IPS-20b (cell line): ENCODE data around the gene UNC79.

Experiments
- H3K27ac ChIP-seq: one replicate; pipeline ENCODE4 v1.5.1; 2013; ENCODE audit warnings: low read length
- H3K27me3 ChIP-seq: 2 replicates; pipeline ENCODE4 v1.6.1; 2013; ENCODE audit warnings: mild to moderate bottlenecking, low read length, inconsistent platforms; ENCODE audit not compliant: insufficient read depth
- H3K36me3 ChIP-seq: 2 replicates; pipeline ENCODE4 v1.6.1; 2013; ENCODE audit warnings: low read depth, mild to moderate bottlenecking, inconsistent platforms, low read length, moderate library complexity; ENCODE audit not compliant: insufficient read depth
- H3K4me1 ChIP-seq: 2 replicates; pipeline ENCODE4 v1.6.1; 2013; ENCODE audit warnings: mild to moderate bottlenecking, control low read depth, inconsistent platforms, low read length, moderate library complexity; ENCODE audit not compliant: insufficient read depth
- H3K4me3 ChIP-seq: 2 replicates; pipeline ENCODE4 v1.5.1; 2013; ENCODE audit warnings: mild to moderate bottlenecking, low read length, inconsistent platforms
- H3K9ac ChIP-seq: 2 replicates; pipeline ENCODE4 v1.6.1; 2013; ENCODE audit warnings: low read depth, mild to moderate bottlenecking, inconsistent platforms, low read length, moderate library complexity
- H3K9me3 ChIP-seq: 2 replicates; pipeline ENCODE4 v1.6.1; 2013; ENCODE audit warnings: mild to moderate bottlenecking, low read depth, low read length, inconsistent platforms; ENCODE audit not compliant: insufficient read depth

The UNC79 gene

DNA sequence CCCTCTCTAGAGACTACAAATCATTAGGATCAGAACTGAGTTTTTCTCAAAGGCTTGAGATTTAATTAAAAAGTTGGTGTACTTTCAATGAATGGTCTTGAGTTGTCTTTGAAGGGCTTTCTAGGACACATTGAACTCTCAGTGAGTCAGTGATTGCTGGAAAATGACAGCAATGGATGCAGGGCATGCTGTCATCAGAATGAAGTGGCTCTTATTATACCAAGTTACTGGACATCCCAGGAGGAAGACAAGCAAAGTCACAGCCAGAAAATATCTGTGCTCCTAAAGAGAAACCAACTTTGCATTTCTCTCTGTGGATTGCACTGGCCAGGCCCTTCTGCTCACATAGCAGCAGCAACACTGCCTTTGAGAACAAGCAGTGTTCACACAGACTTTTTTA is 244.9 kb downstream of the UNC79 start:
- Histone ChIP-seq H3K27me3 (no peaks in the 10 kb centered on the region), H3K4me3 (no peak overlapping the region), H3K27ac (no peak overlapping the region), H3K4me1 (peaks cover 4% of the 10 kb centered on the region; the same call in 1 of the 2 replicates), H3K9ac (no peak overlapping the region), H3K36me3 (no peaks in the 10 kb centered on the region), H3K9me3 (no peaks in the 10 kb centered on the region)

- no peak overlapping the region for H3K9ac ChIP-seq
- no peak overlapping the region for H3K27ac ChIP-seq
- H3K4me3 ChIP-seq = no peak overlapping the region
- no peaks in the 10 kb centered on the region for H3K36me3 ChIP-seq
- H3K27me3 ChIP-seq = no peaks in the 10 kb centered on the region
- peaks cover 4% of the 10 kb centered on the region; the same call in 1 of the 2 replicates for H3K4me1 ChIP-seq
- no peaks in the 10 kb centered on the region for H3K9me3 ChIP-seq
Observed at GRCh38 chr14:93676416-93676958, 245.7 kb downstream of the UNC79 start.

- no peak overlapping the region for H3K4me3 ChIP-seq
- H3K36me3 ChIP-seq = no peaks in the 10 kb centered on the region
- H3K9me3 ChIP-seq = no peaks in the 10 kb centered on the region
- H3K4me1 ChIP-seq = peaks cover 25% of the 10 kb centered on the region
- no peak overlapping the region for H3K9ac ChIP-seq
- no peak overlapping the region for H3K27ac ChIP-seq
- no peaks in the 10 kb centered on the region for H3K27me3 ChIP-seq
Observed at GRCh38 chr14:93682459-93682858, 251.7 kb downstream of the UNC79 start.

- Histone ChIP-seq H3K9me3 (no peaks in the 10 kb centered on the region), H3K4me1 (peaks cover 32% of the 10 kb centered on the region), H3K36me3 (no peaks in the 10 kb centered on the region), H3K9ac (no peak overlapping the region), H3K27ac (no peak overlapping the region), H3K4me3 (no peak overlapping the region), H3K27me3 (no peaks in the 10 kb centered on the region)
Observed at GRCh38 chr14:93683226-93683625, 252.5 kb downstream of the UNC79 start.

DNA sequence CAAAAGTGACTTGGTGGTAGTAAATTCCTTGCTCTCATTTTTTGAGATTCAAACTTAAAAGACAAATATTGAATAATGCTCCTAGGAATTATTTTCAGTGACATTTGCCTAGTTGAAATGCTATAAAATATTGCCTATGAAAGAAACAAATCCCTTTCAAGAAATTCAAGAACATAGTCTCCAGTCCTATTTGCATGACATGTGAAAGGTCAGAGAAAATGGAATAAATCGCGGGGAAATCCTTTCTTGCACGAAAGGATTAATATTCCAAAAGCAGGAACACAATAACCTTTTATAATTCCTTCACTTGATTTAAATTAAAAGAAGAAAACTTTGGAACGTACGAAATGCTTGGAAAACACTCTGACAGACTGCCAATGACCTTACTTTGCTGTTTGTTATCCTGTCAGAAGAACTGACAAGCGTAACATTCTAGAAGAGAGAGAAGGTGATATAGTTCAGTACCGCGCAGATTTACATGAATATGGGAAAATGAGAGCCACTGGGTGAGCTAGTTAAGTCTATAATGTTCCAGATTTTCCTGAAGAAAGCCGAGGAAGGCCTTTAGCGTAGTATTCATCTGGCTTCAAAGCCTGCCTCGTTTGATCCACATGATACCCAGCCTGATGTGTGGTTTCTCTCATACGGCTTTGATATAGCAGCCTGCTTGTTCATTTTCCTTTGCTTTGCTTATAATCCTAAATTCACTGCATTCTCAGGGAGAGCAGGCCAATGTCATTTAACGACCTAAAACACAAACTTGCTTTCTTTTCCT is 254.6 kb downstream of the UNC79 start:
- H3K4me1 ChIP-seq = peaks cover 43% of the 10 kb centered on the region
- H3K9me3 ChIP-seq = no peaks in the 10 kb centered on the region
- no peak overlapping the region for H3K4me3 ChIP-seq
- no peaks in the 10 kb centered on the region for H3K36me3 ChIP-seq
- H3K27me3 ChIP-seq = no peaks in the 10 kb centered on the region
- H3K9ac ChIP-seq = peak overlapping the region; percentile 2; the same call in 1 of the 2 replicates
- no peak overlapping the region for H3K27ac ChIP-seq

GRCh38 chr14:93686268-93686667 is 255.5 kb downstream of the UNC79 start:
- Histone ChIP-seq H3K9me3 (no peaks in the 10 kb centered on the region), H3K9ac (no peak overlapping the region), H3K4me3 (no peak overlapping the region), H3K4me1 (peaks cover 44% of the 10 kb centered on the region), H3K27me3 (no peaks in the 10 kb centered on the region), H3K27ac (no peak overlapping the region), H3K36me3 (no peaks in the 10 kb centered on the region)

DNA sequence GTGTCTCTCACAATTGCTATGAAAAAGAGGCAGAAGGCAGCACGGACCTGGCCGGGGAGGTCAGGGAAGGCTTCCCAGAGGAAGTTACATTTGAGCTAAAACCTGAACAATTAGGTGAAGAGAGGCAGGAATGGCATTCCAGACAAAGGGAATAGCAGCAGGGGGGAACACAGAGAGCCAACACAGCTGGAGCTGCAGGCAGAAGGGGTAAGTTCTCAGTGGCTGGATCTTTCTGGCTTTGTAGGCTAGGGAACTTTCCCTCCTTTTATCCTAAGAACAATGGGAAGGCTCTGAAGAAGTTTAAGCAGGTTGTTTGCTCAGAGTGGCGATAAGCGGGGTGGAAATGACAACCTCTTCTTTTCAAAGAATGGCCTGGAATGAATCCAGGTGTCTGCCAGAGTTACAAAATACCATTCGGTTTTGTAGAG is 257.5 kb downstream of the UNC79 start:
- Histone ChIP-seq H3K27me3 (no peaks in the 10 kb centered on the region), H3K4me1 (peaks cover 54% of the 10 kb centered on the region), H3K9ac (peak overlapping the region; percentile 70), H3K36me3 (no peaks in the 10 kb centered on the region), H3K9me3 (no peaks in the 10 kb centered on the region), H3K4me3 (peak overlapping the region; percentile 48), H3K27ac (peak overlapping the region; percentile 74)

GRCh38 chr14:93688820-93689219 is 258.1 kb downstream of the UNC79 start:
- Histone ChIP-seq H3K9ac (peak overlapping the region; percentile 67), H3K4me3 (peak overlapping the region; percentile 33; the same call in 1 of the 2 replicates), H3K9me3 (no peaks in the 10 kb centered on the region), H3K27ac (peak overlapping the region; percentile 53), H3K36me3 (no peaks in the 10 kb centered on the region), H3K4me1 (peaks cover 57% of the 10 kb centered on the region), H3K27me3 (no peaks in the 10 kb centered on the region)

GRCh38 chr14:93690146-93690545 is 259.4 kb downstream of the UNC79 start:
- H3K36me3 ChIP-seq = no peaks in the 10 kb centered on the region
- H3K9me3 ChIP-seq = no peaks in the 10 kb centered on the region
- H3K4me1 ChIP-seq = peaks cover 65% of the 10 kb centered on the region
- H3K9ac ChIP-seq = no peak overlapping the region
- H3K4me3 ChIP-seq = no peak overlapping the region
- no peak overlapping the region for H3K27ac ChIP-seq
- no peaks in the 10 kb centered on the region for H3K27me3 ChIP-seq

DNA sequence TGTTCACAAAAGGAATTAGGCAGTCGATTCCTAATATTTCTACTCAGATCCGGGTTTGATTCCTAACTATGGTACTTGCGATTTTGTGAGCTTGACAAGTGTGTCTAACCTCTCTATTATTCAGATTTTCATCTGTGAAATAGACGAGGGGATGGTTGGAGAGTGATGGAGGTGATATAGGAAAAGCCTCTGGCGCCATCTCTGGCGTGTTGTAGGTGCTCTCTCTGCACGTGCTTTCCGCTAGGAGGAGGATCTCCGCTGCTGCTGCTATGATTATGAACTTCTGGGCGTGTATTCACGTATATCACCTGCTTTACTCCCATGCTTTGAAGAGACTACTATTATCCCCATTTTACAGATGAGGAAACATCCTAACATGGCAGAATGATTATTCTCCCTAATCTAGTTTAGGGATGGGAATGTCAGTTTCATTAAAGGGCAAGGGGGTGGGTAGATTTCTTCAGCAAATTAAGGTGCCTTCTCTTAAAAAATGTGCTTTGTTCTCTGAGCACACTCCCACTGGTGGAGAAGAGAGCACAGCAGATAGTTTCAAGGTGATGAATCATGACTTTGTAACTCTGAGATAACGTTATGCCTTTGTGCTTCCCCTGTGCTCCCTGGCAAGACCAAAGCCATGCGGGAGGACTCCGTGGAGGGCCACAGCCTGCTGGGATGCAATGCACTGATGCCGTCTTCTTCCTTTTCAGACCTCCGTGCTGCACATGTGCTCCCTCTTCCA is 260.5 kb downstream of the UNC79 start:
- no peaks in the 10 kb centered on the region for H3K9me3 ChIP-seq
- H3K4me1 ChIP-seq = peaks cover 56% of the 10 kb centered on the region
- H3K27me3 ChIP-seq = no peaks in the 10 kb centered on the region
- no peak overlapping the region for H3K9ac ChIP-seq
- H3K36me3 ChIP-seq = no peaks in the 10 kb centered on the region
- no peak overlapping the region for H3K27ac ChIP-seq
- H3K4me3 ChIP-seq = no peak overlapping the region

- peaks cover 10% of the 10 kb centered on the region for H3K9me3 ChIP-seq
- H3K4me1 ChIP-seq = peaks cover 32% of the 10 kb centered on the region
- H3K27ac ChIP-seq = no peak overlapping the region
- peak overlapping the region; percentile 4; the same call in 1 of the 2 replicates for H3K9ac ChIP-seq
- H3K4me3 ChIP-seq = 0 out of 2 replicates have a peak overlapping the region, but pooled peaks have one; percentile 17
- H3K27me3 ChIP-seq = no peaks in the 10 kb centered on the region
- H3K36me3 ChIP-seq = no peaks in the 10 kb centered on the region
Observed at GRCh38 chr14:93693914-93694313, 263.2 kb downstream of the UNC79 start.
